Activated naive CD4-positive, alpha-beta T cell treated with anti-CD3 and anti-CD28 coated beads, Interleukin-2, amount 50 U/mL, for 72 hours (primary cell): Measurements from ENCODE around the gene SDK1. TPM values are rescaled to one million over a fixed set of nuclear protein-coding genes. Genes with fewer than 3 reads are reported as not detected.
"Not testable (repeated sequence)": the region's sequence is repeated elsewhere in the genome, so short reads cannot be mapped to it uniquely, and the experiment has no call there.

Source experiments
- ATAC-seq, 2 donors: fragments of 150-1000 bp; cut with Tn5 transposase; 2 replicates each; pipeline ENCODE4 v1.10.0; 2021; ENCODE audit warnings: mild to moderate bottlenecking in 2 of 2, moderate library complexity in 2 of 2
- DNase-seq, 2 donors: peaks; one replicate each; pipeline ENCODE4 v3.0.0; 2021 to 2022; ENCODE audit warnings: low spot score in 2 of 2
- H3K27ac Mint-ChIP-seq, 2 donors: one replicate each; pipeline ENCODE4 v1.8.0; 2022; ENCODE audit warnings: mild to moderate bottlenecking in 2 of 2, mixed read lengths in 2 of 2
- H3K36me3 Mint-ChIP-seq, 2 donors: one replicate each; pipeline ENCODE4 v1.8.0; 2022; ENCODE audit warnings: mixed read lengths in 2 of 2
- H3K9me3 Mint-ChIP-seq, 2 donors: one replicate each; pipeline ENCODE4 v1.8.0; 2022; ENCODE audit warnings: mixed read lengths in 2 of 2
- total RNA-seq, 2 donors: library from RNA; stranded (reverse); gene quantifications; one replicate each; pipeline ENCODE4 v1.2.3, GENCODE V29; 2022

The SDK1 gene
- total RNA-seq, 2 donors from 2014 or later = 1.3 to 2.1 TPM

- ATAC-seq = no peak
- Mint-ChIP-seq H3K9me3 (peaks cover 8 to 14% of the 10 kb centered on the region in 2 donors), H3K27ac (no peak overlapping the region), H3K36me3 (peaks cover 0 to 8% of the 10 kb centered on the region in 2 donors)
- no peak for DNase-seq
Measured at GRCh38 chr7:4245866-4246470, 944.9 kb downstream of the SDK1 start.

GRCh38 chr7:4246536-4246935, 945.5 kb downstream of the SDK1 start:
- peaks cover 0 to 13% of the 10 kb centered on the region in 2 donors for H3K36me3 Mint-ChIP-seq
- H3K27ac Mint-ChIP-seq = no peak overlapping the region
- ATAC-seq (no peak), DNase-seq (no peak)
- peaks cover 8 to 20% of the 10 kb centered on the region in 2 donors for H3K9me3 Mint-ChIP-seq

GRCh38 chr7:4247106-4247876, 946.2 kb downstream of the SDK1 start:
- no peak for ATAC-seq
- no peak overlapping the region for H3K27ac Mint-ChIP-seq
- peaks cover 0 to 13% of the 10 kb centered on the region in 2 donors for H3K36me3 Mint-ChIP-seq
- no peak for DNase-seq
- peaks cover 8 to 23% of the 10 kb centered on the region in 2 donors for H3K9me3 Mint-ChIP-seq

GRCh38 chr7:4248295-4248694, 947.2 kb downstream of the SDK1 start:
- no peak overlapping the region for H3K27ac Mint-ChIP-seq
- DNase-seq (no peak), ATAC-seq (no peak)
- peaks cover 8 to 26% of the 10 kb centered on the region in 2 donors for H3K9me3 Mint-ChIP-seq
- H3K36me3 Mint-ChIP-seq = peaks cover 0 to 13% of the 10 kb centered on the region in 2 donors

- DNase-seq (no peak), ATAC-seq (no peak)
- H3K36me3 Mint-ChIP-seq = peaks cover 0 to 17% of the 10 kb centered on the region in 2 donors
- peaks cover 17 to 32% of the 10 kb centered on the region in 2 donors for H3K9me3 Mint-ChIP-seq
- no peak overlapping the region for H3K27ac Mint-ChIP-seq
Measured at GRCh38 chr7:4249241-4249640, 948.2 kb downstream of the SDK1 start.

- ATAC-seq (no peak), DNase-seq (no peak)
- Mint-ChIP-seq H3K27ac (no peak overlapping the region), H3K9me3 (peaks cover 24 to 33% of the 10 kb centered on the region in 2 donors), H3K36me3 (peaks cover 0 to 22% of the 10 kb centered on the region in 2 donors)
Measured at GRCh38 chr7:4255336-4255735, 954.3 kb downstream of the SDK1 start.

- DNase-seq (no peak), ATAC-seq (no peak)
- Mint-ChIP-seq H3K9me3 (peaks cover 24 to 27% of the 10 kb centered on the region in 2 donors), H3K36me3 (peaks cover 0 to 16% of the 10 kb centered on the region in 2 donors), H3K27ac (no peak overlapping the region)
Measured at GRCh38 chr7:4256286-4256685, 955.2 kb downstream of the SDK1 start.

GRCh38 chr7:4257146-4258111, 956.4 kb downstream of the SDK1 start:
- no peak for DNase-seq
- peak overlapping the region in 1 of 2 donors; percentile 22 for H3K27ac Mint-ChIP-seq
- no peak for ATAC-seq
- H3K9me3 Mint-ChIP-seq = peaks cover 22 to 24% of the 10 kb centered on the region in 2 donors
- H3K36me3 Mint-ChIP-seq = peaks cover 0 to 15% of the 10 kb centered on the region in 2 donors

GRCh38 chr7:4260116-4260515, 959.1 kb downstream of the SDK1 start:
- peak overlapping the region in 1 of 2 donors; percentile 29 for H3K27ac Mint-ChIP-seq
- ATAC-seq, H3K9me3 Mint-ChIP-seq, DNase-seq, H3K36me3 Mint-ChIP-seq: not testable (repeated sequence)

GRCh38 chr7:4260867-4261600, 960.0 kb downstream of the SDK1 start:
- no peak for DNase-seq
- Mint-ChIP-seq H3K27ac (no peak overlapping the region), H3K36me3 (peaks cover 0 to 4% of the 10 kb centered on the region in 2 donors), H3K9me3 (peaks cover 4 to 6% of the 10 kb centered on the region in 2 donors)
- no peak for ATAC-seq

GRCh38 chr7:4261601-4261960, 960.5 kb downstream of the SDK1 start:
- DNase-seq (no peak), ATAC-seq (no peak)
- peaks cover 4 to 6% of the 10 kb centered on the region in 2 donors for H3K9me3 Mint-ChIP-seq
- no peak overlapping the region for H3K27ac Mint-ChIP-seq
- peaks cover 0 to 4% of the 10 kb centered on the region in 2 donors for H3K36me3 Mint-ChIP-seq

- ATAC-seq = not testable (repeated sequence)
Measured at GRCh38 chr7:4264206-4264605, 963.2 kb downstream of the SDK1 start.

GRCh38 chr7:4265066-4265465, 964.0 kb downstream of the SDK1 start:
- ATAC-seq = no peak
- Mint-ChIP-seq H3K36me3 (peaks cover 0 to 4% of the 10 kb centered on the region in 2 donors), H3K27ac (no peak overlapping the region), H3K9me3 (peaks cover 0 to 4% of the 10 kb centered on the region in 2 donors)
- DNase-seq = no peak

More at GRCh38 chr7:4264206-4264605, 963.2 kb downstream of the SDK1 start:
- H3K36me3 Mint-ChIP-seq, H3K27ac Mint-ChIP-seq, H3K9me3 Mint-ChIP-seq, DNase-seq: not testable (repeated sequence)

GRCh38 chr7:4265676-4266075, 964.6 kb downstream of the SDK1 start:
- Mint-ChIP-seq H3K9me3 (peaks cover 0 to 4% of the 10 kb centered on the region in 2 donors), H3K36me3 (peaks cover 0 to 4% of the 10 kb centered on the region in 2 donors), H3K27ac (no peak overlapping the region)
- DNase-seq (no peak), ATAC-seq (no peak)

- Mint-ChIP-seq H3K9me3 (peaks cover 0 to 4% of the 10 kb centered on the region in 2 donors), H3K36me3 (peaks cover 0 to 4% of the 10 kb centered on the region in 2 donors), H3K27ac (no peak overlapping the region)
- DNase-seq (no peak), ATAC-seq (no peak)
Measured at GRCh38 chr7:4266270-4267040, 965.4 kb downstream of the SDK1 start.
